Measurements from ENCODE around the gene DIO3. TPM values are rescaled to one million over a fixed set of nuclear protein-coding genes. Genes with fewer than 3 reads are reported as not detected.

DIO3 gene
- total RNA-seq (51.1 and 51.3 TPM in 2 replicates), polyA plus RNA-seq (18.4 and 27.6 TPM in 2 replicates)

- TF ChIP-seq EZH2phosphoT487 (IDR thresholded peaks at IDR 0.05; ENCODE audit: low read depth, severe bottlenecking, unreplicated experiment) (no peak), CTCF (IDR thresholded peaks at IDR 0.05; ENCODE audit: poor library complexity) (no peak), EZH2 (IDR thresholded peaks at IDR 0.05; ENCODE audit: borderline replicate concordance) (no peak)
- Histone ChIP-seq H4K20me1 (ENCODE audit: insufficient read depth, poor library complexity, severe bottlenecking) (no peaks in the 10 kb centered on the region), H3K4me1 (ENCODE audit: insufficient read depth) (peaks cover 26% of the 10 kb centered on the region), H3K27me3 (peaks cover 53% of the 10 kb centered on the region), H3K9me2 (replicated peaks; ENCODE audit: insufficient read depth) (no peaks in the 10 kb centered on the region), H3K36me3 (replicated peaks; ENCODE audit: insufficient read depth, low read depth) (no peaks in the 10 kb centered on the region), H3K27ac (no peak within 1 kb of the TSS), H3K4me3 (no peak within 1 kb of the TSS), H3K9me3 (ENCODE audit: low read depth) (no peaks in the 10 kb centered on the region), H3K4me2 (peak within 1 kb of the TSS; percentile 93), H3K79me2 (peaks cover 22% of the 10 kb centered on the region), H2AFZ (no peak within 1 kb of the TSS)
- DNase-seq (ENCODE audit: low spot score), result peak; percentile 89
- WGBS (ENCODE audit: low lambda C conversion rate, missing lambda C conversion rate), result 35% methylated on average over 45 of the region's 73 CpGs
Measured at GRCh38 chr14:101561145-101561896, at the start of gene DIO3. DIO3 (plus strand) TSS chr14:101561495.

GRCh38 chr14:101511620-101512375 lies 49.5 kb upstream of the DIO3 start:
- H3K79me2 ChIP-seq, result no peaks in the 10 kb centered on the region
- H3K4me2 ChIP-seq, result no peak overlapping the region
- H3K9me2 ChIP-seq (replicated peaks; ENCODE audit: insufficient read depth), result no peaks in the 10 kb centered on the region
- WGBS (ENCODE audit: low lambda C conversion rate, missing lambda C conversion rate), result 71% methylated on average over 20 of the region's 20 CpGs
- H3K4me3 ChIP-seq, result no peak overlapping the region
- no peaks in the 10 kb centered on the region for H3K27me3 ChIP-seq
- H2AFZ ChIP-seq, result no peak overlapping the region
- no peak for DNase-seq (ENCODE audit: low spot score)
- TF ChIP-seq EZH2phosphoT487 (IDR thresholded peaks at IDR 0.05; ENCODE audit: low read depth, severe bottlenecking, unreplicated experiment) (no peak), EZH2 (IDR thresholded peaks at IDR 0.05; ENCODE audit: borderline replicate concordance) (no peak), CTCF (IDR thresholded peaks at IDR 0.05; ENCODE audit: poor library complexity) (no peak)
- no peaks in the 10 kb centered on the region for H3K4me1 ChIP-seq (ENCODE audit: insufficient read depth)
- H3K9me3 ChIP-seq (ENCODE audit: low read depth), result no peaks in the 10 kb centered on the region
- H3K36me3 ChIP-seq (replicated peaks; ENCODE audit: insufficient read depth, low read depth), result no peaks in the 10 kb centered on the region
- no peaks in the 10 kb centered on the region for H4K20me1 ChIP-seq (ENCODE audit: insufficient read depth, poor library complexity, severe bottlenecking)
- no peak overlapping the region for H3K27ac ChIP-seq

- no peaks in the 10 kb centered on the region for H4K20me1 ChIP-seq (ENCODE audit: insufficient read depth, poor library complexity, severe bottlenecking)
- H3K4me3 ChIP-seq, result no peak overlapping the region
- TF ChIP-seq EZH2 (IDR thresholded peaks at IDR 0.05; ENCODE audit: borderline replicate concordance), result no peak
- no peaks in the 10 kb centered on the region for H3K27me3 ChIP-seq
- DNase-seq (ENCODE audit: low spot score), result no peak
- H2AFZ ChIP-seq, result no peak overlapping the region
- no peak overlapping the region for H3K4me2 ChIP-seq
- no peaks in the 10 kb centered on the region for H3K9me2 ChIP-seq (replicated peaks; ENCODE audit: insufficient read depth)
- no peaks in the 10 kb centered on the region for H3K79me2 ChIP-seq
- no peaks in the 10 kb centered on the region for H3K9me3 ChIP-seq (ENCODE audit: low read depth)
- no peaks in the 10 kb centered on the region for H3K4me1 ChIP-seq (ENCODE audit: insufficient read depth)
- no peak overlapping the region for H3K27ac ChIP-seq
- 94% methylated on average over 9 of the region's 9 CpGs for WGBS (ENCODE audit: low lambda C conversion rate, missing lambda C conversion rate)
- H3K36me3 ChIP-seq (replicated peaks; ENCODE audit: insufficient read depth, low read depth), result no peaks in the 10 kb centered on the region
Measured at GRCh38 chr14:101512376-101512695, 49.0 kb upstream of the DIO3 start.

- H3K4me1 ChIP-seq (ENCODE audit: insufficient read depth), result no peaks in the 10 kb centered on the region
- no peaks in the 10 kb centered on the region for H3K9me3 ChIP-seq (ENCODE audit: low read depth)
- H3K79me2 ChIP-seq, result no peaks in the 10 kb centered on the region
- no peak overlapping the region for H2AFZ ChIP-seq
- no peak overlapping the region for H3K27ac ChIP-seq
- no peaks in the 10 kb centered on the region for H3K9me2 ChIP-seq (replicated peaks; ENCODE audit: insufficient read depth)
- H4K20me1 ChIP-seq (ENCODE audit: insufficient read depth, poor library complexity, severe bottlenecking), result no peaks in the 10 kb centered on the region
- no peaks in the 10 kb centered on the region for H3K36me3 ChIP-seq (replicated peaks; ENCODE audit: insufficient read depth, low read depth)
- DNase-seq (ENCODE audit: low spot score), result no peak
- TF ChIP-seq EZH2phosphoT487 (IDR thresholded peaks at IDR 0.05; ENCODE audit: low read depth, severe bottlenecking, unreplicated experiment) (no peak), CTCF (IDR thresholded peaks at IDR 0.05; ENCODE audit: poor library complexity) (no peak), EZH2 (IDR thresholded peaks at IDR 0.05; ENCODE audit: borderline replicate concordance) (no peak)
- H3K4me3 ChIP-seq, result no peak overlapping the region
- no peak overlapping the region for H3K4me2 ChIP-seq
- WGBS (ENCODE audit: low lambda C conversion rate, missing lambda C conversion rate), result 75% methylated on average over 4 of the region's 5 CpGs
- no peaks in the 10 kb centered on the region for H3K27me3 ChIP-seq
Measured at GRCh38 chr14:101514136-101514535, 47.2 kb upstream of the DIO3 start.
